AG20443 (cell line): Measurements from ENCODE around the gene INPP5J.
"Not testable (repeated sequence)": the region's sequence is repeated elsewhere in the genome, so short reads cannot be mapped to it uniquely, and the experiment has no call there.

Experiments used
- DNase-seq: peaks from one replicate; pipeline ENCODE4 v3.0.0; 2012; ENCODE audit warnings: low spot score, mixed read lengths

The INPP5J gene

GRCh38 chr22:31148953-31149627, 26.3 kb downstream of the INPP5J start:
- DNase-seq, result peak; percentile 93

- DNase-seq, result peak; percentile 10
Measured at GRCh38 chr22:31150615-31151014, 27.8 kb downstream of the INPP5J start.

GRCh38 chr22:31151872-31152271, 29.1 kb downstream of the INPP5J start:
- DNase-seq, result no peak

- DNase-seq, result no peak
Measured at GRCh38 chr22:31153357-31153756, 30.6 kb downstream of the INPP5J start.

- peak; percentile 4 for DNase-seq
Measured at GRCh38 chr22:31154975-31155374, 32.2 kb downstream of the INPP5J start.

- DNase-seq, result peak; percentile 13
Measured at GRCh38 chr22:31155422-31155821, 32.7 kb downstream of the INPP5J start.

GRCh38 chr22:31160328-31160978, 37.7 kb downstream of the INPP5J start:
- DNase-seq, result peak; percentile 61

GRCh38 chr22:31161386-31161785, 38.6 kb downstream of the INPP5J start:
- DNase-seq, result no peak

GRCh38 chr22:31162015-31162765, 39.4 kb downstream of the INPP5J start:
- DNase-seq, result no peak

GRCh38 chr22:31170971-31171370, 48.2 kb downstream of the INPP5J start:
- DNase-seq, result no peak

- not testable (repeated sequence) for DNase-seq
Measured at GRCh38 chr22:31171734-31172133, 49.0 kb downstream of the INPP5J start.

- DNase-seq, result peak; percentile 74
Measured at GRCh38 chr22:31173386-31174145, 50.8 kb downstream of the INPP5J start.

GRCh38 chr22:31176923-31177322, 54.2 kb downstream of the INPP5J start:
- DNase-seq, result no peak

GRCh38 chr22:31177420-31178162, 54.8 kb downstream of the INPP5J start:
- peak; percentile 90 for DNase-seq

- DNase-seq, result no peak
Measured at GRCh38 chr22:31178859-31179258, 56.1 kb downstream of the INPP5J start.

GRCh38 chr22:31179345-31179744, 56.6 kb downstream of the INPP5J start:
- peak; percentile 59 for DNase-seq

GRCh38 chr22:31184015-31184414, 61.2 kb downstream of the INPP5J start:
- no peak for DNase-seq
